Breast epithelium (tissue), 4 donors: ENCODE data around the gene LPP. TPM values are rescaled to one million over a fixed set of nuclear protein-coding genes. Genes with fewer than 3 reads are reported as not detected.

ENCODE experiments used
- DNase-seq, 2 donors: peaks; one replicate each; pipeline ENCODE4 v3.0.0-alpha.2; 2019; ENCODE audit warnings: low spot score in 2 of 2
- H3K27ac ChIP-seq, 2 donors: fragments of 200-600 bp; sonication (generic) in 1 of 2; one replicate each; pipeline ENCODE4 v1.5.1; 2016 to 2019; ENCODE audit warnings: mild to moderate bottlenecking in 1 of 2
- H3K27me3 ChIP-seq, 2 donors: fragments of 200-600 bp; sonication (generic) in 1 of 2; one replicate each; pipeline versions ENCODE4 v1.5.1 to v1.6.0; 2017 to 2019; ENCODE audit warnings: control low read depth in 1 of 2, mild to moderate bottlenecking in 1 of 2
- H3K36me3 ChIP-seq: fragments of 200-600 bp; one replicate; pipeline ENCODE4 v1.5.1; 2019
- H3K4me1 ChIP-seq, 2 donors: fragments of 200-600 bp; sonication (generic); one replicate each; pipeline ENCODE4 v1.5.1; 2016 to 2019; ENCODE audit warnings: control low read depth in 1 of 2
- H3K4me3 ChIP-seq, 3 donors: fragments of 200-600 bp; sonication (generic); 1 replicate in 2 of 3; 2 replicates in 1 of 3; pipeline ENCODE4 v1.5.1; 2016 to 2019; ENCODE audit warnings: mild to moderate bottlenecking in 3 of 3, moderate library complexity in 2 of 3
- H3K9me3 ChIP-seq, 2 donors: fragments of 200-600 bp; sonication (generic) in 1 of 2; one replicate each; pipeline ENCODE4 v1.5.1; 2016 to 2019; ENCODE audit warnings: control low read depth in 1 of 2
- CTCF ChIP-seq, 3 donors: fragments of 450-650 bp; IDR thresholded peaks; one replicate each; pipeline ENCODE4 v1.5.1; 2016 to 2017; ENCODE audit warnings: antibody characterized with exemption in 3 of 3, mild to moderate bottlenecking in 3 of 3, moderate library complexity in 3 of 3
- POLR2A ChIP-seq: fragments of 450-650 bp; IDR thresholded peaks from one replicate; pipeline ENCODE4 v1.6.1; 2016; ENCODE audit warnings: antibody characterized with exemption, mild to moderate bottlenecking, moderate library complexity
- POLR2AphosphoS5 ChIP-seq, 3 donors: sonication (generic); formaldehyde crosslinking; IDR thresholded peaks; one replicate each; pipeline ENCODE4 v1.6.1; 2017; ENCODE audit warnings: antibody characterized with exemption in 3 of 3
- intact Hi-C: fragments of 100-400 bp; cut with DNase I; formaldehyde crosslinking; loops from one replicate; pipeline ENCODE4 v1.15.1; 2023; ENCODE audit warnings: low total_unique reads
- total RNA-seq, 3 donors: library from RNA; depleted of rRNA; stranded (reverse); fragments of >200 nt; gene quantifications; one replicate each; pipeline ENCODE4 v1.1.0, GENCODE V29; 2016

The LPP gene
- total RNA-seq, 3 donors from 2014 or later, result 135 to 183 (median 147) TPM

DNA sequence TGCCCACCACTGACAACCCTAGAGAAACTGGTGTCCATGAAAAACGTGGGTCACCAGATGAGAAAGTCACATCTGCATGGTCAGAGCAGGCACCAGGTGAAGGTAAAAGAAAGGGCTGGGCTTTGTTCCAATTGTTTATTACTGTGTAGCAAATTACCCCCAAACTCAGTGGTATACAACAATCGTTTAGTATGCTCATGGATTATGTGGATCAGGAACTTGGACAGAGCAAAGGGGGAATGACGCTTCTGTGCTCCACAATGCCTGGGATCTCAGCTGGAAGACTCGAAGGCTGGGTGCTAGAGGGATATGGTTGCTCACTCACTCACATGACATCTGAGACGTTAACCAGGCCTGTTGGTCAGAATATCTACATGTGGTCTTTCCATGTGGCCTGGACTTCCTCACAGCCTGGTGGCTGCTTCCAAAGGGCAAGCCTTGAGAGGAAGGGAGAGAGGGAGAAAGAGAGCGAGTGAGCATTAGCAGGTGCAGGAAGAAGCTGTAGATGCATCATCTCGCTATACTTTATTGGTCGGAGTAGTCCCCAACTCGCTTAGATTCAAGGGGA, 44.9 kb downstream of the LPP start:
- H3K4me1 ChIP-seq, result peaks cover 0 to 12% of the 10 kb centered on the region in 2 donors
- DNase-seq, result peak in 1 of 2 donors; percentile 2
- no peaks in the 10 kb centered on the region for H3K9me3 ChIP-seq
- intact Hi-C loops, result no loop called here
- H3K27ac ChIP-seq, result peak overlapping the region; percentile 44 to 56
- H3K4me3 ChIP-seq, result no peak overlapping the region
- no peaks in the 10 kb centered on the region for H3K36me3 ChIP-seq
- no peaks in the 10 kb centered on the region for H3K27me3 ChIP-seq
- TF ChIP-seq POLR2A (no peak), POLR2AphosphoS5 (IDR thresholded peaks at IDR 0.05) (no peak), CTCF (IDR thresholded peaks at IDR 0.05) (no peak)

- intact Hi-C loops, result no loop called here
- TF ChIP-seq POLR2A (no peak), CTCF (IDR thresholded peaks at IDR 0.05) (no peak), POLR2AphosphoS5 (IDR thresholded peaks at IDR 0.05) (no peak)
- H3K4me3 ChIP-seq, result no peak overlapping the region
- H3K27me3 ChIP-seq, result no peaks in the 10 kb centered on the region
- peaks cover 0 to 12% of the 10 kb centered on the region in 2 donors for H3K4me1 ChIP-seq
- no peak overlapping the region for H3K27ac ChIP-seq
- no peaks in the 10 kb centered on the region for H3K36me3 ChIP-seq
- no peak for DNase-seq
- H3K9me3 ChIP-seq, result no peaks in the 10 kb centered on the region
These were observed 45.4 kb downstream of the LPP start for GRCh38 chr3:188199386-188199785.

DNA sequence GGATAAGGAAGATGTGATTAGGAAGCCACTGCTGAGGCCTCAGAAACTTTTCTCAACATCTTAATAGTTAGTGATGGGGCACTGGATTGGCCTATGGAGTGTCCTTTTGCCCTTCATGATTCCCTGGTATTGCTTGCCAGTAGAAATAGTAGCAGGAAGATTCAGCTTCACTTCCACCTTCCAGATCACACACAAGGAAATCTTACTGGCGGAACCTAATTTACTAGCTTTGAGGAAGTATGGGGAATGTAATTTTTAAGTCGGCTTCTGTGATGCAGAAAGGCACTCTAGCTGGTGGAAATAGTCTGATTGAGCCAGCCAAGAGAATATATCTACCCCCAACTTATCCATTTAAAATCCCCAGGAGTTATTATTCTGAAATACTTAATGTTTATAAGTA, 46.5 kb downstream of the LPP start:
- TF ChIP-seq POLR2AphosphoS5 (IDR thresholded peaks at IDR 0.05) (no peak), POLR2A (no peak), CTCF (IDR thresholded peaks at IDR 0.05) (no peak)
- Histone ChIP-seq H3K27me3 (no peaks in the 10 kb centered on the region), H3K36me3 (no peaks in the 10 kb centered on the region), H3K4me1 (peaks cover 0 to 12% of the 10 kb centered on the region in 2 donors), H3K4me3 (no peak overlapping the region), H3K27ac (peak overlapping the region in 1 of 2 donors; percentile 45), H3K9me3 (no peaks in the 10 kb centered on the region)
- intact Hi-C loops, result no loop called here
- no peak for DNase-seq

- Histone ChIP-seq H3K9me3 (no peaks in the 10 kb centered on the region), H3K36me3 (no peaks in the 10 kb centered on the region), H3K27me3 (no peaks in the 10 kb centered on the region), H3K4me1 (peaks cover 0 to 4% of the 10 kb centered on the region in 2 donors), H3K27ac (peak overlapping the region in 1 of 2 donors; percentile 12), H3K4me3 (no peak overlapping the region)
- intact Hi-C loops, result no loop called here
- TF ChIP-seq CTCF (IDR thresholded peaks at IDR 0.05) (no peak), POLR2A (no peak), POLR2AphosphoS5 (IDR thresholded peaks at IDR 0.05) (no peak)
- DNase-seq, result no peak
These were observed 48.6 kb downstream of the LPP start for GRCh38 chr3:188202358-188203138.

DNA sequence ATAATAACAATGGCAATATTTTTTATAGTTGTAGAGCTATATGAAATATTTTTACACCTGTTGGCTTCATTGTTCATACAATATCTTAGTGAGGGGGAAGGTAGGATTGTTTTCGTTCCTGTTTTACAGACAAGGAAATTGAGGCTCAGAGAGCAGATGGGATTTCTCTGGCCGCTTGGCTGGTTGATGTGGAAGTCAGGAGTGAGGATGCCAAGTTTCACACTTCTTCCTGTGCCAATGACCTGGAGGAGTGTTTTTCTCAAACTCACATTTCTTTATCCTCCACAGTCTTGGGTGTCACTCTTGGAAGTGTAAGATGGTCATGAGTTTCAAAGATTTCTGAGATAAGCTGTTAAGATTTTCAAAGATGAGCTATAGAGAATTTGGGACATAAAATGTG, 50.6 kb downstream of the LPP start:
- H3K36me3 ChIP-seq, result no peaks in the 10 kb centered on the region
- intact Hi-C loops, result no loop called here
- H3K27ac ChIP-seq, result no peak overlapping the region
- no peaks in the 10 kb centered on the region for H3K27me3 ChIP-seq
- TF ChIP-seq POLR2A, result no peak
- no peak for TF ChIP-seq POLR2AphosphoS5 (IDR thresholded peaks at IDR 0.05)
- TF ChIP-seq CTCF (IDR thresholded peaks at IDR 0.05), result no peak
- H3K4me3 ChIP-seq, result no peak overlapping the region
- H3K4me1 ChIP-seq, result no peaks in the 10 kb centered on the region
- no peaks in the 10 kb centered on the region for H3K9me3 ChIP-seq
- DNase-seq, result peak in 1 of 2 donors; percentile 7
